HUDEP-2 (cell line): Measurements from ENCODE around the gene CXorf65.
A peak's percentile ranks its signal among the peaks of the same experiment; 100 is the strongest.

ENCODE experiments used
- DNase-seq, 76 experiments: peaks; one replicate each; lab custom pipeline; 2025; ENCODE audit not compliant: unreplicated experiment in 76 of 76; lab: John Stamatoyannopoulos, UW

Gene CXorf65

GRCh38 chrX:71106427-71106826, at the start of gene CXorf65:
CXorf65 (minus strand) TSS chrX:71106740; CDS start chrX:71106556, 184 bp downstream.
- peak in 42 of 76 experiments; percentile 0 to 57 (median 14) for DNase-seq

GRCh38 chrX:71154641-71155040, 48.1 kb upstream of the CXorf65 start:
- DNase-seq: no peak

GRCh38 chrX:71154196-71154595, 47.7 kb upstream of the CXorf65 start:
- no peak for DNase-seq

- no peak for DNase-seq
Measured at GRCh38 chrX:71151366-71151765, 44.8 kb upstream of the CXorf65 start.

GRCh38 chrX:71148278-71148663, 41.7 kb upstream of the CXorf65 start:
- DNase-seq: no peak

- no peak for DNase-seq
Measured at GRCh38 chrX:71147496-71148277, 41.1 kb upstream of the CXorf65 start.

- no peak for DNase-seq
Measured at GRCh38 chrX:71144651-71145050, 38.1 kb upstream of the CXorf65 start, which contains the start of gene NLGN3. NLGN3 (plus strand) TSS chrX:71144841; CDS start chrX:71147750, 2,909 bp downstream.

GRCh38 chrX:71143508-71143907, 37.0 kb upstream of the CXorf65 start:
- peak in 60 of 76 experiments; percentile 0 to 57 (median 18) for DNase-seq

GRCh38 chrX:71140440-71140839, 33.9 kb upstream of the CXorf65 start:
- no peak for DNase-seq

GRCh38 chrX:71131510-71131909, 25.0 kb upstream of the CXorf65 start:
- DNase-seq: peak in 59 of 76 experiments; percentile 1 to 72 (median 17)

GRCh38 chrX:71128915-71129765, 22.6 kb upstream of the CXorf65 start:
- DNase-seq: peak in 66 of 76 experiments; percentile 0 to 70 (median 42)

GRCh38 chrX:71128166-71128833, 21.8 kb upstream of the CXorf65 start:
- no peak for DNase-seq

GRCh38 chrX:71118985-71119535, 12.5 kb upstream of the CXorf65 start:
- DNase-seq: peak in 1 of 76 experiments; percentile 0

- DNase-seq: peak in 73 of 76 experiments; percentile 1 to 80 (median 57)
Measured at GRCh38 chrX:71118032-71118984, 11.8 kb upstream of the CXorf65 start, which contains the start of gene MED12. MED12 (plus strand) TSS chrX:71118596; CDS start chrX:71118755, 159 bp downstream.

GRCh38 chrX:71117358-71117757, 10.8 kb upstream of the CXorf65 start:
- no peak for DNase-seq

- no peak for DNase-seq
Measured at GRCh38 chrX:71111921-71112431, 5.4 kb upstream of the CXorf65 start.

- peak in 5 of 76 experiments; percentile 2 to 15 (median 6) for DNase-seq
Measured at GRCh38 chrX:71111141-71111843, 4.8 kb upstream of the CXorf65 start, which contains the start of gene IL2RG. IL2RG (minus strand) TSS chrX:71111577; CDS start chrX:71111539, 38 bp downstream.

GRCh38 chrX:71109051-71109450, 2.5 kb upstream of the CXorf65 start:
- DNase-seq: no peak
